Vagina (tissue), 2 donors: ENCODE data around the gene ANKS1B. TPM values are rescaled to one million over a fixed set of nuclear protein-coding genes. Genes with fewer than 3 reads are reported as not detected.

Experiments
- DNase-seq, 2 donors: peaks; one replicate each; pipeline ENCODE4 v3.0.0-alpha.2; 2017; ENCODE audit errors: extremely low spot score in 2 of 2
- H3K27ac ChIP-seq: fragments of 200-600 bp; sonication (generic); one replicate; pipeline ENCODE4 v1.5.1; 2019
- H3K27me3 ChIP-seq: fragments of 200-600 bp; sonication (generic); one replicate; pipeline ENCODE4 v1.5.1; 2019
- H3K36me3 ChIP-seq, 2 donors: fragments of 200-600 bp; sonication (generic); one replicate each; pipeline ENCODE4 v1.5.1; 2017 to 2019
- H3K4me1 ChIP-seq: fragments of 200-600 bp; sonication (generic); one replicate; pipeline ENCODE4 v1.5.1; 2019
- H3K4me3 ChIP-seq, 2 donors: fragments of 200-600 bp; sonication (generic); 1 replicate in 1 of 2; 2 replicates in 1 of 2; pipeline ENCODE4 v1.5.1; 2016 to 2019
- H3K9me3 ChIP-seq: fragments of 200-600 bp; sonication (generic); one replicate; pipeline ENCODE4 v1.5.1; 2019
- POLR2A ChIP-seq, 2 donors: fragments of 450-650 bp; IDR thresholded peaks; one replicate each; pipeline ENCODE4 v1.6.1; 2017; ENCODE audit warnings: antibody characterized with exemption in 2 of 2, mild to moderate bottlenecking in 2 of 2, moderate library complexity in 2 of 2
- POLR2AphosphoS5 ChIP-seq, 2 donors: sonication (generic); formaldehyde crosslinking; IDR thresholded peaks; one replicate each; pipeline ENCODE4 v1.9.0; 2017; ENCODE audit warnings: antibody characterized with exemption in 2 of 2, mild to moderate bottlenecking in 2 of 2, low read depth in 1 of 2; ENCODE audit not compliant: insufficient read depth in 1 of 2
- intact Hi-C: fragments of 100-400 bp; cut with DNase I; formaldehyde crosslinking; loops from one replicate; pipeline ENCODE4 v1.15.1; 2023
- total RNA-seq: library from RNA; depleted of rRNA; stranded (reverse); fragments of >200 nt; gene quantifications from one replicate; pipeline ENCODE4 v1.2.3, GENCODE V29; 2016
- TF ChIP-seq, protein P1 (sequence below), 3 experiments: fragments of 450-650 bp in 2 of 3; fragments of 200-600 bp in 1 of 3; sonication (generic) in 1 of 3; IDR thresholded peaks; one replicate each; pipeline ENCODE4 v1.5.1; 2017 to 2019; ENCODE audit warnings: antibody characterized with exemption in 3 of 3, mild to moderate bottlenecking in 2 of 3, moderate library complexity in 2 of 3

ANKS1B gene
- total RNA-seq, 1 donor from 2014 or later, result 11.5 TPM

GRCh38 chr12:99680276-99680675 lies 304.5 kb downstream of the ANKS1B start:
- Histone ChIP-seq H3K27me3 (no peaks in the 10 kb centered on the region), H3K4me1 (no peaks in the 10 kb centered on the region), H3K9me3 (no peaks in the 10 kb centered on the region), H3K4me3 (no peak overlapping the region), H3K27ac (no peak overlapping the region), H3K36me3 (no peaks in the 10 kb centered on the region)
- intact Hi-C loops, result no loop called here
- TF ChIP-seq, protein P1, sequence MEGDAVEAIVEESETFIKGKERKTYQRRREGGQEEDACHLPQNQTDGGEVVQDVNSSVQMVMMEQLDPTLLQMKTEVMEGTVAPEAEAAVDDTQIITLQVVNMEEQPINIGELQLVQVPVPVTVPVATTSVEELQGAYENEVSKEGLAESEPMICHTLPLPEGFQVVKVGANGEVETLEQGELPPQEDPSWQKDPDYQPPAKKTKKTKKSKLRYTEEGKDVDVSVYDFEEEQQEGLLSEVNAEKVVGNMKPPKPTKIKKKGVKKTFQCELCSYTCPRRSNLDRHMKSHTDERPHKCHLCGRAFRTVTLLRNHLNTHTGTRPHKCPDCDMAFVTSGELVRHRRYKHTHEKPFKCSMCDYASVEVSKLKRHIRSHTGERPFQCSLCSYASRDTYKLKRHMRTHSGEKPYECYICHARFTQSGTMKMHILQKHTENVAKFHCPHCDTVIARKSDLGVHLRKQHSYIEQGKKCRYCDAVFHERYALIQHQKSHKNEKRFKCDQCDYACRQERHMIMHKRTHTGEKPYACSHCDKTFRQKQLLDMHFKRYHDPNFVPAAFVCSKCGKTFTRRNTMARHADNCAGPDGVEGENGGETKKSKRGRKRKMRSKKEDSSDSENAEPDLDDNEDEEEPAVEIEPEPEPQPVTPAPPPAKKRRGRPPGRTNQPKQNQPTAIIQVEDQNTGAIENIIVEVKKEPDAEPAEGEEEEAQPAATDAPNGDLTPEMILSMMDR (IDR thresholded peaks at IDR 0.05), result no peak
- TF ChIP-seq POLR2AphosphoS5 (IDR thresholded peaks at IDR 0.05; ENCODE audit: insufficient read depth in 1 of 2, low read depth in 1 of 2) (no peak), POLR2A (IDR thresholded peaks at IDR 0.05) (no peak)
- DNase-seq, result no peak

GRCh38 chr12:99670635-99671034 lies 314.1 kb downstream of the ANKS1B start:
- TF ChIP-seq, protein P1 (IDR thresholded peaks at IDR 0.05), result no peak
- TF ChIP-seq POLR2A (IDR thresholded peaks at IDR 0.05), result no peak
- no peak for TF ChIP-seq POLR2AphosphoS5 (IDR thresholded peaks at IDR 0.05; ENCODE audit: insufficient read depth in 1 of 2, low read depth in 1 of 2)
- Histone ChIP-seq H3K27ac (no peak overlapping the region), H3K36me3 (no peaks in the 10 kb centered on the region), H3K4me1 (no peaks in the 10 kb centered on the region), H3K27me3 (no peaks in the 10 kb centered on the region), H3K4me3 (no peak overlapping the region), H3K9me3 (no peaks in the 10 kb centered on the region)
- no peak for DNase-seq
- intact Hi-C loops, result no loop called here

- no peak overlapping the region for H3K4me3 ChIP-seq
Observed at GRCh38 chr12:99658671-99659349, 325.9 kb downstream of the ANKS1B start.

GRCh38 chr12:99649551-99649950 lies 335.2 kb downstream of the ANKS1B start:
- H3K27ac ChIP-seq, result no peak overlapping the region
- intact Hi-C loops, result no loop called here
- no peak for DNase-seq
- H3K4me1 ChIP-seq, result no peaks in the 10 kb centered on the region
- H3K36me3 ChIP-seq, result no peaks in the 10 kb centered on the region
- H3K4me3 ChIP-seq, result no peak overlapping the region
- no peaks in the 10 kb centered on the region for H3K27me3 ChIP-seq
- TF ChIP-seq, protein P1 (IDR thresholded peaks at IDR 0.05), result no peak
- TF ChIP-seq POLR2A (IDR thresholded peaks at IDR 0.05) (no peak), POLR2AphosphoS5 (IDR thresholded peaks at IDR 0.05; ENCODE audit: insufficient read depth in 1 of 2, low read depth in 1 of 2) (no peak)
- no peaks in the 10 kb centered on the region for H3K9me3 ChIP-seq

More at GRCh38 chr12:99658671-99659349, 325.9 kb downstream of the ANKS1B start:
- DNase-seq, result no peak
- H3K4me1 ChIP-seq, result no peaks in the 10 kb centered on the region
- H3K9me3 ChIP-seq, result no peaks in the 10 kb centered on the region
- H3K27me3 ChIP-seq, result no peaks in the 10 kb centered on the region
- no peaks in the 10 kb centered on the region for H3K36me3 ChIP-seq
- TF ChIP-seq POLR2A (IDR thresholded peaks at IDR 0.05) (no peak), POLR2AphosphoS5 (IDR thresholded peaks at IDR 0.05; ENCODE audit: insufficient read depth in 1 of 2, low read depth in 1 of 2) (no peak)
- intact Hi-C loops, result no loop called here
- no peak overlapping the region for H3K27ac ChIP-seq

DNA sequence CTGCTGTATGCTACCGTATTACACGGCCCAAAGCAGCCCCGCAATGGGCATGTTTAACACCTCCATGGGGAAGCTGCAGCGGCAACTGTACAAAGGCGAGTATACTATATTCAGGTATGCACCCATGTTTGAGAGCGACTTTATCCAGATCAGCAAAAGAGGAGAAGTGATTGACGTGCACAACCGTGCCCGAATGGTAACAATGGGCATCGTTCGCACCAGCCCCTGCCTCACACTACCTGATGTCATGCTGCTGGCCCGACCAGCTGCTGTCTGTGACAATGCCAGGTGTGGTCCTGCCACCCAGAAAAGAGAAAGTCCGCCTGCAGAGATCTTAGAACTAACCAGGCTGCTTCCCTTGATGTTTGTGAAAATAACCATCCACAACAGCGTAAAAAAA lies 336.6 kb downstream of the ANKS1B start:
- no peaks in the 10 kb centered on the region for H3K27me3 ChIP-seq
- H3K36me3 ChIP-seq, result no peaks in the 10 kb centered on the region
- TF ChIP-seq, protein P1 (IDR thresholded peaks at IDR 0.05), result no peak
- TF ChIP-seq POLR2A (IDR thresholded peaks at IDR 0.05), result no peak
- TF ChIP-seq POLR2AphosphoS5 (IDR thresholded peaks at IDR 0.05; ENCODE audit: insufficient read depth in 1 of 2, low read depth in 1 of 2), result no peak
- intact Hi-C loops, result no loop called here
- H3K4me1 ChIP-seq, result no peaks in the 10 kb centered on the region
- no peak for DNase-seq
- no peak overlapping the region for H3K4me3 ChIP-seq
- H3K27ac ChIP-seq, result no peak overlapping the region
- no peaks in the 10 kb centered on the region for H3K9me3 ChIP-seq
